Body of pancreas (tissue), 4 donors: ENCODE measurements around the gene PRB2. TPM values are rescaled to one million over a fixed set of nuclear protein-coding genes. Genes with fewer than 3 reads are reported as not detected.
"Not testable (repeated sequence)": the region's sequence is repeated elsewhere in the genome, so short reads cannot be mapped to it uniquely, and the experiment has no call there.

Source experiments
- ATAC-seq: fragments of 150-250 bp; one replicate; pipeline ENCODE4 v1.9.1; 2016
- DNase-seq, 4 donors: peaks; one replicate each; pipeline ENCODE4 v3.0.0-alpha.2; 2019
- H3K27ac ChIP-seq, 4 donors: fragments of 200-600 bp; sonication (generic); 1 replicate in 3 of 4; 2 replicates in 1 of 4; pipeline versions ENCODE4 v1.5.1 to v1.6.1; 2016 to 2019; ENCODE audit warnings: mild to moderate bottlenecking in 1 of 4, mixed read lengths in 1 of 4, moderate library complexity in 1 of 4
- H3K27me3 ChIP-seq, 2 donors: fragments of 200-600 bp; sonication (generic); one replicate each; pipeline ENCODE4 v1.6.0; 2016; ENCODE audit warnings: mild to moderate bottlenecking in 1 of 2
- H3K36me3 ChIP-seq, 2 donors: fragments of 200-600 bp; sonication (generic); replicated peaks in 1 of 2; 2 replicates each; pipeline ENCODE4 v1.5.1; 2016; ENCODE audit warnings: low read depth in 2 of 2; ENCODE audit not compliant: insufficient read depth in 1 of 2
- H3K4me1 ChIP-seq: fragments of 200-600 bp; sonication (generic); one replicate; pipeline ENCODE4 v1.6.0; 2016
- H3K4me3 ChIP-seq, 2 donors: fragments of 200-600 bp; sonication (generic); 1 replicate in 1 of 2; 2 replicates in 1 of 2; pipeline ENCODE4 v1.5.1; 2016 to 2019
- H3K9me3 ChIP-seq, 3 donors: fragments of 200-600 bp; sonication (generic); 1 replicate in 2 of 3; 2 replicates in 1 of 3; pipeline ENCODE4 v1.5.1; 2016
- POLR2A ChIP-seq, 3 donors: fragments of 450-650 bp; IDR thresholded peaks; one replicate each; pipeline ENCODE4 v1.6.1; 2016; ENCODE audit warnings: antibody characterized with exemption in 3 of 3, mild to moderate bottlenecking in 2 of 3
- WGBS, 2 donors: methylation state at CpG; one replicate each; pipeline ENCODE4 v1.1.5; 2017; 5-methylcytosine and 5-hydroxymethylcytosine counted together
- intact Hi-C: fragments of 100-400 bp; cut with DNase I; formaldehyde crosslinking; loops from one replicate; pipeline ENCODE4 v1.15.1; 2023
- total RNA-seq, 2 donors: library from RNA; depleted of rRNA; stranded (reverse); fragments of >200 nt; gene quantifications; one replicate each; pipeline ENCODE4 v1.1.0, GENCODE V29; 2016
- TF ChIP-seq, protein P1 (sequence below), 7 experiments: fragments of 450-650 bp in 4 of 7; fragments of 200-600 bp in 3 of 7; sonication (generic) in 3 of 7; IDR thresholded peaks; one replicate each; pipeline ENCODE4 v1.5.1; 2016 to 2019; ENCODE audit warnings: antibody characterized with exemption in 7 of 7

The PRB2 gene
- total RNA-seq, 2 donors from 2014 or later = not detected

DNA sequence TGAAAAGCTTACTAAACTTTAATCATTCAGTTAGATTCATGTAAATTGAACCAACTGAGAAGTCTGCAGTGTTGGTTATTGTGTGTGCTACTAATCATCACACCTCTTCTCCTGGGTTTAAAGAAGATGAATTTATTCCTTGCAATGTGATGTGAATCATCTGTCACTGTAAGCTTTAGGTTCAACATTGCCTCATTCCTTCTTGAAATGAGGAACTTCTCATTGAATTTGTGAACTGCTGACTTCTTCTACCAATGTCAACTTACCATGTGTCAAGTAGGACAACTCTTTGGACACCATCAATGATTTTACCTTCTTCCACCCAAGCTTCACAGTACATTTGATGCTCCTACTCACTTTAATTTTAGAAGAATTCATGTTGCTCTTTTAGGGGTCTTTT lies 17.4 kb upstream of the PRB2 start:
- TF ChIP-seq POLR2A (IDR thresholded peaks at IDR 0.05) = no peak
- TF ChIP-seq, protein P1, sequence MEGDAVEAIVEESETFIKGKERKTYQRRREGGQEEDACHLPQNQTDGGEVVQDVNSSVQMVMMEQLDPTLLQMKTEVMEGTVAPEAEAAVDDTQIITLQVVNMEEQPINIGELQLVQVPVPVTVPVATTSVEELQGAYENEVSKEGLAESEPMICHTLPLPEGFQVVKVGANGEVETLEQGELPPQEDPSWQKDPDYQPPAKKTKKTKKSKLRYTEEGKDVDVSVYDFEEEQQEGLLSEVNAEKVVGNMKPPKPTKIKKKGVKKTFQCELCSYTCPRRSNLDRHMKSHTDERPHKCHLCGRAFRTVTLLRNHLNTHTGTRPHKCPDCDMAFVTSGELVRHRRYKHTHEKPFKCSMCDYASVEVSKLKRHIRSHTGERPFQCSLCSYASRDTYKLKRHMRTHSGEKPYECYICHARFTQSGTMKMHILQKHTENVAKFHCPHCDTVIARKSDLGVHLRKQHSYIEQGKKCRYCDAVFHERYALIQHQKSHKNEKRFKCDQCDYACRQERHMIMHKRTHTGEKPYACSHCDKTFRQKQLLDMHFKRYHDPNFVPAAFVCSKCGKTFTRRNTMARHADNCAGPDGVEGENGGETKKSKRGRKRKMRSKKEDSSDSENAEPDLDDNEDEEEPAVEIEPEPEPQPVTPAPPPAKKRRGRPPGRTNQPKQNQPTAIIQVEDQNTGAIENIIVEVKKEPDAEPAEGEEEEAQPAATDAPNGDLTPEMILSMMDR (IDR thresholded peaks at IDR 0.05) = no peak

DNA sequence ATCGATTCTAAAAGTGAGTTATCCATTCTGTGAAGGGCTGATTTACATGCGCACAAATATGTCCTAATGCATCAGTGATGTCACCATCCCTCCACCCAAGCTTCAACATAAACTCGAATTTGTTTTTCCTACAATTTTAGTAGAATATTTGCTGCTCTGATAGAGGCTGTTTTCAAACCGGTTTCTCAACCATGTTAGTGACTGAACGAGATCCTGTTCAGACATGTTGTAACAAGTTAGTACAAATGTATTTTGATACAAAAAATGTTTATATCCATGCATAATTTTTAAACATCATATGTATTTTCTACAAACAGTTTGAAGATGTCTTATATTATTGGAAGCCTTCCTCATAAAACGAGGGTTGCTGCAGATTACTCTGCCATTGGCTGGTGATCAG lies 12.7 kb upstream of the PRB2 start:
- intact Hi-C loops = no loop called here
- Histone ChIP-seq H3K4me3 (no peak overlapping the region), H3K27me3 (no peaks in the 10 kb centered on the region), H3K4me1 (no peaks in the 10 kb centered on the region), H3K36me3 (no peaks in the 10 kb centered on the region), H3K27ac (no peak overlapping the region), H3K9me3 (no peaks in the 10 kb centered on the region)
- DNase-seq (no peak), ATAC-seq (no peak)
- WGBS, 2 donors = 74 to 77% methylated on average over 6 of the region's 6 CpGs
- TF ChIP-seq, protein P1 (IDR thresholded peaks at IDR 0.05) = no peak
- TF ChIP-seq POLR2A (IDR thresholded peaks at IDR 0.05) = no peak

More for the DNA sequence above, 17.4 kb upstream of the PRB2 start:
- H3K4me3 ChIP-seq = no peak overlapping the region
- no peaks in the 10 kb centered on the region for H3K27me3 ChIP-seq
- intact Hi-C loops = no loop called here
- no peak overlapping the region for H3K27ac ChIP-seq
- ATAC-seq (no peak), DNase-seq (no peak)
- H3K4me1 ChIP-seq = no peaks in the 10 kb centered on the region
- no peaks in the 10 kb centered on the region for H3K9me3 ChIP-seq
- no peaks in the 10 kb centered on the region for H3K36me3 ChIP-seq

DNA sequence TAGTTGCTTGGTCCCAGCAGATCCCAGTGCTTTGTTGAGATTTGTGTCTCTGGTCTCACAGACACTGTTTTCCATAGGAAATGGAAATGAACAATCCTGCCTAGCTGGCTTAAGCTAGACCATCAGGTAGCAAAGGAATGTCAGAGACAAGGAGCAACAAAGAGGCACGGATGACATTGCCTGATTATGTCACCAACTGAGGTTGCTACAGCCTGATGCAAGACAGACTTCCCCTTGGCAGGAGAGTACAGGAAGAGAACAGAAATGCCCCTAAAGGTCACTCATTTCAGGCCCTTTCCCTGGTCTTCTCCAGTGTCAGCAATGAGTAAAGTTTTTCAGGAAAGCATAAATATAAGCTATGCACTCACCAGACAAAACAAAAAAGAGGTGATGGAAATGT lies 2.0 kb upstream of the PRB2 start:
- ATAC-seq (no peak), DNase-seq (no peak)
- TF ChIP-seq POLR2A (IDR thresholded peaks at IDR 0.05) = no peak
- TF ChIP-seq, protein P1 (IDR thresholded peaks at IDR 0.05) = no peak
- intact Hi-C loops = no loop called here
- H3K4me3 ChIP-seq = no peak overlapping the region
- no peak overlapping the region for H3K27ac ChIP-seq
- no peaks in the 10 kb centered on the region for H3K27me3 ChIP-seq
- 46 to 47% methylated on average over 1 of the region's 1 CpG for WGBS, 2 donors
- H3K9me3 ChIP-seq = no peaks in the 10 kb centered on the region
- no peaks in the 10 kb centered on the region for H3K4me1 ChIP-seq
- no peaks in the 10 kb centered on the region for H3K36me3 ChIP-seq

DNA sequence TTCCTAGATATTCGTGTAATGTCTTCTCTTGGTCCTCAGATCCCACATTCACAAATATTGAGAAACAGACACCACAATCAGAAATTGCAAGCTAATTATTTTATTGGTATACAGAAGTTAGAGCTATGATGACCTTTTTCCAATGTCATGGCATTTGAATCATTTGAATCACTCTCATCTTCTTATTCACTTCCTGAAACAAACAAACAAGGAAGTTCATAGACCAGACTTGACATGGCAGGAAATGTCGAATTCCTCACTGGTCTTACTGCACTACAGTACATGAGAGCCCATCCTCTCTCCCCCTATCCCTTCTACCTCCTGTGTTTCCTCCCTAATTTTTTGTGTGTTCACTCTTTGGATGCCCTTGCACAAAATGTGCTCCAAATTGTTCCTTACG lies 3.9 kb downstream of the PRB2 start:
- DNase-seq, H3K36me3 ChIP-seq, H3K4me1 ChIP-seq, H3K27ac ChIP-seq, H3K27me3 ChIP-seq, intact Hi-C loops, H3K9me3 ChIP-seq, ATAC-seq, H3K4me3 ChIP-seq: not testable (repeated sequence)
- WGBS, 2 donors = 69 to 88% methylated on average over 3 of the region's 3 CpGs

DNA sequence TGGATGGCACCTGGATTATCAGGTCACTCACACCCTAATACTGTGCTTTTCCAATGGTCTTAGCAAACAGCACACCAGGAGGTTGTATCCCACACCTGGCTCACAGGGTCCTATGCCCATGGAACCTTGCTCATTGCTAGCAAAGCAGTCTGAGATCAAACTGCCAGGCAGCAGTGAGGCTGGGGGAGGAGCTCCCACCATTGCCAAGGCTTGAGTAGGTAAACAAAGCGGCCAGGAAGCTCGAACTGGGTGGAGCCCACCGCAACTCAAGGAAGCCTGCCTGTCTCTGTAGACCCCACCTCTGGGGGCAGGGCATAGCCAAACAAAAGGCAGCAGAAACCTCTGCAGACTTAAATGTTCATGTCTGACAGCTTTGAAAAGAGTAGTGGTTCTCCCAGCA lies 17.9 kb downstream of the PRB2 start:
- WGBS, 2 donors = 83 to 86% methylated on average over 3 of the region's 3 CpGs
- H3K27ac ChIP-seq, H3K27me3 ChIP-seq, H3K4me1 ChIP-seq, H3K36me3 ChIP-seq, DNase-seq, ATAC-seq, H3K4me3 ChIP-seq, H3K9me3 ChIP-seq, intact Hi-C loops: not testable (repeated sequence)

DNA sequence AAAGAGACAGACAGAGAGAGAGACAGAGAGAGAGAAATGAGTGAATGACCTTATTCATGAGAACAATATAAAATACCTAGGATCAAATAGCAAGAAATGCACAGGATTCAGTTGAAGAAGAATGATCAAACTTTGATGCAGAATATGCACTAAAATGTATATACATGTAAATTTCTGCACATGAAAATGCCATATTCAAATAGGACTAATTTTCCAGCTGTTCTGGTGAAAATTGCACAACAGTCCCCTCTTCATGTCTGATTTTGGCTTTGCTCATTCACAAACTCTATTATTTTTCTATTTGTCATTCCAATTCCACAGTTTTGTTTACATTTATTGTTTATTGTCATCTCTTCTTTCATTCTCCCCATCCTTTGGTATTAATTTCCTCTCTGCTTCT lies 34.2 kb downstream of the PRB2 start:
- DNase-seq = no peak
- Histone ChIP-seq H3K9me3 (no peaks in the 10 kb centered on the region), H3K4me1 (no peaks in the 10 kb centered on the region), H3K27ac (no peak overlapping the region), H3K27me3 (no peaks in the 10 kb centered on the region), H3K36me3 (no peaks in the 10 kb centered on the region), H3K4me3 (no peak overlapping the region)
- no peak for ATAC-seq
- intact Hi-C loops = no loop called here
- TF ChIP-seq, protein P1 (IDR thresholded peaks at IDR 0.05) = no peak
- TF ChIP-seq POLR2A (IDR thresholded peaks at IDR 0.05) = no peak

DNA sequence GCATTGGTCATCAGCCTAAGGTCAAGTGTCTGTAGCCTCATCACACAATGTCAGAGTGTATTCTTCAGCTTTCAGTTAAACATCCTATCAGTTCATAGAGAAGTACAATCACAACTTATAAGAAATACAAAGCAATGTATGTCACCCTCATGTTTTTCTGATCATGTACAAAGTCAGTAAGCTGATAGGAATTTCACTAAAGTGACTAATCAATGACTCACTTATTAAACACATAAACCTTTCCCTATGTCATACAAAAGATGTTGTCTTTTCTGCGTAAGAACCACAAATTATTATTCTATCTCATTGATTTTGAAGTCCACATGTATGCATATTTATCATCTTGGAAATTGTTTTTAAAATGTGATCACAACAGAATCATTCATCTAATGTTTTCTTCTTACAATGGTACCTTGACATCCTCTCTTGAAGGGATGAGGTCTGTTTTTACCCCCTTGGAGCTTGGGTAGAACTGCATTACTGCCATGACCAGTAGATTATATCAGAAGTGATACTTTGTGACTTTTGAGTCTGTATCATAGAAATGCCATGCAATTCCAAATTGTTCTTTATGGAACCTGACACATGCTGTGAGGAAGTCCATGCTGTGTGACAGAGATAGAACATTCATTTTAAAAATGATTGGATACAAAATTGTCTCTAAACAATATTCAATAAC lies 35.0 kb downstream of the PRB2 start:
- not testable (repeated sequence) for DNase-seq

DNA sequence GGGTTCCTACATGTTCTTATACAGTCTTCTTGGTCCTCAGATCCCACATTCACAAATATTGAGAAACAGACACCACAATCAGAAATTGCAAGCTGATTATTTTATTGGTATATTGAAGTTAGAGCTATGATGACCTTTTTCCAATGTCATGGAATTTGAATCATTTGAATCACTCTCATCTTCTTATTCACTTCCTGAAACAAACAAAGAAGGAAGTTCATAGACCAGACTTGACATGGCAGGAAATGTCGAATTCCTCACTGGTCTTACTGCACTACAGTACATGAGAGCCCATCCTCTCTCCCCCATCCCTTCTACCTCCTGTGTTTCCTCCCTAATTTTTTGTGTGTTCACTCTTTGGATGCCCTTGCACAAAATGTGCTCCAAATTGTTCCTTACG lies 43.6 kb downstream of the PRB2 start:
- H3K27ac ChIP-seq, H3K27me3 ChIP-seq, H3K36me3 ChIP-seq, H3K9me3 ChIP-seq, ATAC-seq, H3K4me3 ChIP-seq, DNase-seq, H3K4me1 ChIP-seq, intact Hi-C loops: not testable (repeated sequence)
- 78 to 83% methylated on average over 2 of the region's 2 CpGs for WGBS, 2 donors

More for the DNA sequence above, 35.0 kb downstream of the PRB2 start:
- H3K4me1 ChIP-seq, H3K27ac ChIP-seq, H3K4me3 ChIP-seq, ATAC-seq, H3K9me3 ChIP-seq, intact Hi-C loops, H3K27me3 ChIP-seq, H3K36me3 ChIP-seq: not testable (repeated sequence)
- 76 to 85% methylated on average over 1 of the region's 1 CpG for WGBS, 2 donors
